ENCODE results near the gene PILRA. TPM values are rescaled to one million over a fixed set of nuclear protein-coding genes. Genes with fewer than 3 reads are reported as not detected.

The PILRA gene
- total RNA-seq, 1 donor from 2014 or later: 8.3 TPM

- H3K9me3 ChIP-seq: no peaks in the 10 kb centered on the region
- H3K4me3 ChIP-seq: no peak overlapping the region
- H3K36me3 ChIP-seq: peaks cover 0 to 16% of the 10 kb centered on the region in 2 donors
- no peak for TF ChIP-seq CTCF (IDR thresholded peaks at IDR 0.05)
- no peak for TF ChIP-seq POLR2A (IDR thresholded peaks at IDR 0.05)
- TF ChIP-seq POLR2AphosphoS5 (IDR thresholded peaks at IDR 0.05; ENCODE audit: insufficient read depth in 1 of 2, low read depth in 1 of 2): no peak
- DNase-seq (ENCODE audit: extremely low spot score in 2 of 2): no peak
- peaks cover 44% of the 10 kb centered on the region for H3K4me1 ChIP-seq
- intact Hi-C loops (cut with DNase I): no loop called here
- H3K27me3 ChIP-seq: no peaks in the 10 kb centered on the region
- H3K27ac ChIP-seq: no peak overlapping the region
Measured at GRCh38 chr7:100432053-100432452, 58.8 kb downstream of the PILRA start.

- intact Hi-C loops (cut with DNase I): no loop called here
- DNase-seq (ENCODE audit: extremely low spot score in 2 of 2): no peak
- H3K4me1 ChIP-seq: peaks cover 45% of the 10 kb centered on the region
- H3K4me3 ChIP-seq: no peak overlapping the region
- H3K27me3 ChIP-seq: no peaks in the 10 kb centered on the region
- H3K27ac ChIP-seq: no peak overlapping the region
- H3K9me3 ChIP-seq: no peaks in the 10 kb centered on the region
- H3K36me3 ChIP-seq: peaks cover 0 to 16% of the 10 kb centered on the region in 2 donors
- TF ChIP-seq POLR2A (IDR thresholded peaks at IDR 0.05) (no peak), POLR2AphosphoS5 (IDR thresholded peaks at IDR 0.05; ENCODE audit: insufficient read depth in 1 of 2, low read depth in 1 of 2) (no peak), CTCF (IDR thresholded peaks at IDR 0.05) (no peak)
Measured at GRCh38 chr7:100432621-100433275, 59.5 kb downstream of the PILRA start.

GRCh38 chr7:100433276-100433591, 59.9 kb downstream of the PILRA start:
- no peak for DNase-seq (ENCODE audit: extremely low spot score in 2 of 2)
- peaks cover 0 to 16% of the 10 kb centered on the region in 2 donors for H3K36me3 ChIP-seq
- no peak overlapping the region for H3K27ac ChIP-seq
- peaks cover 45% of the 10 kb centered on the region for H3K4me1 ChIP-seq
- intact Hi-C loops (cut with DNase I): no loop called here
- H3K4me3 ChIP-seq: no peak overlapping the region
- H3K9me3 ChIP-seq: no peaks in the 10 kb centered on the region
- TF ChIP-seq CTCF (IDR thresholded peaks at IDR 0.05): no peak
- no peak for TF ChIP-seq POLR2A (IDR thresholded peaks at IDR 0.05)
- no peak for TF ChIP-seq POLR2AphosphoS5 (IDR thresholded peaks at IDR 0.05; ENCODE audit: insufficient read depth in 1 of 2, low read depth in 1 of 2)
- no peaks in the 10 kb centered on the region for H3K27me3 ChIP-seq

- Histone ChIP-seq H3K27ac (no peak overlapping the region), H3K27me3 (no peaks in the 10 kb centered on the region), H3K4me3 (no peak overlapping the region), H3K9me3 (no peaks in the 10 kb centered on the region), H3K4me1 (peaks cover 45% of the 10 kb centered on the region), H3K36me3 (peaks cover 0 to 16% of the 10 kb centered on the region in 2 donors)
- DNase-seq (ENCODE audit: extremely low spot score in 2 of 2): no peak
- intact Hi-C loops (cut with DNase I): no loop called here
- TF ChIP-seq POLR2AphosphoS5 (IDR thresholded peaks at IDR 0.05; ENCODE audit: insufficient read depth in 1 of 2, low read depth in 1 of 2) (no peak), POLR2A (IDR thresholded peaks at IDR 0.05) (no peak), CTCF (IDR thresholded peaks at IDR 0.05) (no peak)
Measured at GRCh38 chr7:100433592-100434296, 60.5 kb downstream of the PILRA start.

Data from vagina (tissue), 2 donors.